Coronary artery (tissue), 2 donors: ENCODE data around the gene KCTD5.

ENCODE experiments used
- DNase-seq: peaks from one replicate; pipeline ENCODE4 v3.0.0-alpha.2; 2017; ENCODE audit warnings: low spot score
- H3K27ac ChIP-seq, 2 donors: fragments of 200-600 bp; sonication (generic); one replicate each; pipeline ENCODE4 v1.5.1; 2016 to 2019
- H3K4me3 ChIP-seq: fragments of 200-600 bp; sonication (generic); 2 replicates; pipeline ENCODE4 v1.5.1; 2016; ENCODE audit warnings: mild to moderate bottlenecking, moderate library complexity
- TF ChIP-seq, protein P1 (sequence below): fragments of 200-600 bp; sonication (generic); IDR thresholded peaks from one replicate; pipeline ENCODE4 v1.5.1; 2019; ENCODE audit warnings: antibody characterized with exemption

KCTD5 gene

DNA sequence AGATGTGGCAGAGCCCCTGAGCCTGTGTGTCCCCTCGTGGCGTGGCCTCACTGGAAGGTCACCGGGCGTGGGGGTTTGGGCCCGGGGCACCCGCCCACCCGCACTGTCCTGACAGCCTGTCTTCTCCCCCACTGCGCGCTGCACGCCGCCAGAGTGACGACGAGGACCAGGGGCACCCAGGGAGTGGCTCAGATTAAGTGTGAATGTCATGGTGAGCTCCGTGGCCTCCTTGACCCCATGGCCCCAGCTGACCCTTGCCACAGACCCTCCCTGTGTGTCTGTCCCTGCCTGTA, 22.6 kb downstream of the KCTD5 start:
- DNase-seq = no peak
- no peak overlapping the region for H3K27ac ChIP-seq
- H3K4me3 ChIP-seq = no peak overlapping the region
- TF ChIP-seq, protein P1, sequence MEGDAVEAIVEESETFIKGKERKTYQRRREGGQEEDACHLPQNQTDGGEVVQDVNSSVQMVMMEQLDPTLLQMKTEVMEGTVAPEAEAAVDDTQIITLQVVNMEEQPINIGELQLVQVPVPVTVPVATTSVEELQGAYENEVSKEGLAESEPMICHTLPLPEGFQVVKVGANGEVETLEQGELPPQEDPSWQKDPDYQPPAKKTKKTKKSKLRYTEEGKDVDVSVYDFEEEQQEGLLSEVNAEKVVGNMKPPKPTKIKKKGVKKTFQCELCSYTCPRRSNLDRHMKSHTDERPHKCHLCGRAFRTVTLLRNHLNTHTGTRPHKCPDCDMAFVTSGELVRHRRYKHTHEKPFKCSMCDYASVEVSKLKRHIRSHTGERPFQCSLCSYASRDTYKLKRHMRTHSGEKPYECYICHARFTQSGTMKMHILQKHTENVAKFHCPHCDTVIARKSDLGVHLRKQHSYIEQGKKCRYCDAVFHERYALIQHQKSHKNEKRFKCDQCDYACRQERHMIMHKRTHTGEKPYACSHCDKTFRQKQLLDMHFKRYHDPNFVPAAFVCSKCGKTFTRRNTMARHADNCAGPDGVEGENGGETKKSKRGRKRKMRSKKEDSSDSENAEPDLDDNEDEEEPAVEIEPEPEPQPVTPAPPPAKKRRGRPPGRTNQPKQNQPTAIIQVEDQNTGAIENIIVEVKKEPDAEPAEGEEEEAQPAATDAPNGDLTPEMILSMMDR = no peak

DNA sequence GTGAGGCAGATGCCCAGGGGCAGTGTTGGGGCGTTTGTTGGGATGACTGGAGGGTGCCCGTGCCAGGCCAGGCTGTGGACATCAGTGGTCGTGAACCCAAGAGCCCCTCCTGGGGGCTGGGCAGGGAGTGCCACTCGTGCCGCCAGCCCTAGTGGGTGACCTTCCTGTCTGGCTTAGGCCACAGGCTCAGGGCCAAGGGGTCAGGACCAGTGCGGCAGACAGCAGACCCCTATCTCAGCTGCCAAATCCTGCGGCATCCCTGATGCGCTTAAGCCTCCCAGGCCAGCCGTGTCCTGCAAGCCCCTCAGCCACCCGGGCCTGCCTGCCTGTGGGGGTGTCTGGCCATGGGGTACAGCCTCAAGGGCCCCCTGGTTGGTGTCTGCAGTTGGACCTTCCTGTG, 23.0 kb downstream of the KCTD5 start:
- TF ChIP-seq, protein P1 = no peak

DNA sequence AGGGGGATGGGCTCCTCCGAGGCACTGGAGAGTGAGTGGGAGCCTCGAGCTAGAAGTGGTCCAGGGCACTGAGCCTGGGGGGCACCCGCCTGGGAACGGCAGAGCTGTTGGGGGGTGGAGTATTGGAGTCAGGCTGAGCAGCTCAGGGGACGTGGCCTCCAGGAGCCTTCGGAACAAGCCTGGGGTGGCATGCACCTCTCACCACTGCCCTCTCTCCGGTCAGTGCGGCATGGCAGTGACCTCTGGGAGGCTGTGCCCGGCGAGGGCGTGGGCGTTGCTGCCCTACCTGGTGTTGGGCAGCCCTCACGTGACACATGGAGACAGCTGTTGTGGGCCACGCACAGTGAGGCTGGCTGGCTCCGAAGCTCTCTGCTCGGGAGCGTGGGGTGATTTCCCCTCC, 23.8 kb downstream of the KCTD5 start:
- no peak for DNase-seq
- TF ChIP-seq, protein P1 = no peak
- no peak overlapping the region for H3K4me3 ChIP-seq
- H3K27ac ChIP-seq = no peak overlapping the region

More for the DNA sequence above, 23.0 kb downstream of the KCTD5 start:
- Histone ChIP-seq H3K27ac (no peak overlapping the region), H3K4me3 (no peak overlapping the region)
- DNase-seq = no peak

DNA sequence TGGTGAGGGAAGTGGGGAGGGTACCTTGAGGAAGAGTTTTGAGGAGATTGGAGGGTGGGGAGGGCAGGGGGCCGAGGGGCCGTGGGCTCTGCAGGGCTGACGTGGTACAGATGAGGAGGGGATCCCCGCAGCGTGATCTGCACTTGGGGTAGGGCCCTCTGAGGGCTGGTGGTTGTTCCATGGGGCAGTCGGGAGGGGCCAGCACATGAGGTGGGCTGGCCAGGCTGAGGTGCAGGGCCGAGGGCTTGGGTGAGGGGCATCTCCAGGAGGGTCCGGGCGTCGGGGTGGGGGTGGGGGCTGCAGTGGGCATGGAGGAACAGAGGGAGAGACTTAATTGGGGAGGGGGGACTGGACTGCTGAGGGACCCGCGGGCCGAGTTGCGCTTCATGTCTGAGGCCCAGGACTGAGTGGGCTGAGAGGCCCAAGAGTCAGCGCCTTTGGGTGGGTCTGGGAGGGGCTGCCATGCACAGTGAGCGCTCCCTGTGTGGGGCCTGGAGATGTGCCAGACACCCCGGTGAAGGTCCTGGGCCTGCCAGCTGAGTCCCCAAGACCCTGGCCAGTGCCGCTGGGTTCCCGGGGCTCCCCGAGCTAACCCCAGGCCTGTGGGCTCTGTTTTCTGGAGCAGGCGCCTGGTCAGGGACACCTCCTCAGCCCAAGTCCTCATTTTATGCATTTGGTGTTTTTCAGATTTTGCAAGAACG, 24.4 kb downstream of the KCTD5 start:
- Histone ChIP-seq H3K27ac (no peak overlapping the region), H3K4me3 (no peak overlapping the region)
- TF ChIP-seq, protein P1 = no peak
- no peak for DNase-seq

DNA sequence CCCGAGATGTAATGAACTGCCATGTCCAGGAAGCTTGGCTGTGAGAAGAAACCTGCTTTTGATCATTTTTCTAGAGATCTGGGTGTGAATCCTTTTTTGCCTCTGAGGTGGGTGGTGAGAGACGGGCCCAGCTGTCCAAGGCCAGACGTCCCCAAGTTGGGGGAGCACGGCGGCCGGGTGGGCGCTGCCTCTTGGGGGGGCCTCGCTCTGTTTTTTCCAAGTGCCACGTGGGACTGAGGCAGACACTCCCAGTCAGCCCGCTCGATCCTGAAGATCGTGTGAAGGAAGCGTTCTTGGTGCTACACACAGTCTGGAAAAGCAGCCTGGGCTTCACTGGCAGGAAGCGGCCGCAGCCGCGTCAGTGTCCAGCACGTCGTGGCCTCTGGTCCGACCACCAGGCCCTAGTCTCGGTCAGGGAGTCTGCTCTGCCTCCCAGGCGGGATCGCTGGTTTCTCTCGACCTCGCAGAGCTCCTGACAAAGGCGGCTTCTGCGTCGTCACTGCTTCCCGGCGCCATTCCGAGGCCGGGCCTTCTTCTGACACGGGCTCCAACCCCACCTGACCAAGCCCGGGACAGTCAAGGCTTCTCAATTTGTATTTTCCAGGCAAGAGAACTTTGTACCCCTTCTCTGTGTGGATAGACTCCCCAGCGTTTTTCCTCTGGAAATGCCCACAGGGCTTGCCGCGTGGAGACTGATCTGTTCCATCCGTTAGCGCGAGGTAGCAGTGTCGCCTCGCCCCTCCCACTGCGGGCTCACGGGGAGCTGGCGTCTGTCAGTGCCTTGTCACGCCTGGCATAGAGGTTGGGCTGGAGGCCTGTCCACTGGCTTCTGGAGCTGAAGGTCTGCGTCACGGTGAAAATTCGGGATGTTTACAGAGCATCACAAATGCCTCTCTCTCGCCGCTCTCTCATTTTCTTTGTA, 25.3 kb downstream of the KCTD5 start:
- no peak overlapping the region for H3K27ac ChIP-seq
- H3K4me3 ChIP-seq = no peak overlapping the region
- TF ChIP-seq, protein P1 = no peak
- DNase-seq = no peak

DNA sequence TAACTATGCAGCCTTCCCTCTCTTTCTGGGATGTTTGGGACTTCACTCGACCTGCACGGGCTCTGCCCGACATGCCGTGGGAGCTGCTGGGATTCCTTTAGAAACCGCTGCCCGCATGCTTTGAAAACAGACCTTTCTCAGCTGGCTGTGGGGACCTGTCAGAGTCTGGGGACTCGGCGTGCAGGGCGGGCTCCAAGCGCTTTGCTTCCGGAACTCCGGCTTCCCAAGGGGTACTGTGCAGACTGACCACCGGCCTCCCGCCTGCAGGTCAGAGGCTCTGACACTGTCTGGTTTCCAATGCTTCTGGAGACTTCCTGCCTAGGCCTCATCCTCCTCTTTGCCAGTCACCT, 25.9 kb downstream of the KCTD5 start:
- DNase-seq = no peak
- no peak overlapping the region for H3K4me3 ChIP-seq
- no peak overlapping the region for H3K27ac ChIP-seq
- TF ChIP-seq, protein P1 = no peak
